HEK293 (cell line): ENCODE measurements around the gene TPGS1.

Source experiments
- CTCF ChIA-PET: fragments of 350-600 bp; formaldehyde crosslinking; extraction: SDS; loops from one replicate; lab custom pipeline; 2021; ENCODE audit warnings: antibody characterized with exemption; lab: Yijun Ruan, JAX
- POLR2A ChIA-PET: fragments of 300-600 bp; formaldehyde crosslinking; extraction: SDS; loops from one replicate; lab custom pipeline; 2020; ENCODE audit warnings: antibody characterized with exemption, inconsistent platforms; lab: Yijun Ruan, JAX
- H3K27ac ChIP-seq: fragments of 200-500 bp; sonication (Bioruptor generic); 2 replicates; pipeline ENCODE4 v1.5.1; 2014; ENCODE audit warnings: low read depth, low read length, control low read depth, inconsistent platforms; ENCODE audit errors: extremely low read depth
- H3K36me3 ChIP-seq, 2 experiments: fragments of 200-500 bp in 1 of 2; sonication (Bioruptor generic) in 1 of 2; 1 replicate in 1 of 2; 2 replicates in 1 of 2; pipeline ENCODE4 v1.5.1; 2014 to 2017; ENCODE audit warnings: inconsistent platforms in 2 of 2, low read length in 2 of 2; ENCODE audit not compliant: control insufficient read depth in 2 of 2, insufficient read depth in 1 of 2
- H3K4me1 ChIP-seq: fragments of 200-500 bp; sonication (Bioruptor generic); 2 replicates; pipeline ENCODE4 v1.5.1; 2014; ENCODE audit warnings: mild to moderate bottlenecking, low read length, inconsistent platforms; ENCODE audit not compliant: control insufficient read depth, insufficient read depth
- H3K4me3 ChIP-seq: 2 replicates; pipeline ENCODE4 v1.5.1; 2011; ENCODE audit warnings: low read depth, mild to moderate bottlenecking, control low read depth, low read length, moderate library complexity
- H3K9me3 ChIP-seq: fragments of 200-500 bp; sonication (Bioruptor generic); 2 replicates; pipeline ENCODE4 v1.5.1; 2014; ENCODE audit warnings: low read depth, low read length, inconsistent platforms; ENCODE audit not compliant: control insufficient read depth, insufficient read depth
- OSR2 ChIP-seq: fragments of 450-650 bp; formaldehyde crosslinking; IDR thresholded peaks from 2 replicates; pipeline ENCODE4 v1.5.1; 2016; ENCODE audit warnings: missing biosample characterization, missing genetic modification characterization
- PRDM1 ChIP-seq: fragments of 450-650 bp; formaldehyde crosslinking; IDR thresholded peaks from 2 replicates; pipeline ENCODE4; 2016; ENCODE audit warnings: missing biosample characterization, missing genetic modification characterization
- TRIM28 ChIP-seq: IDR thresholded peaks from 2 replicates; pipeline ENCODE4 v1.6.1; 2011; ENCODE audit warnings: low read length, control low read depth, borderline replicate concordance
- ZBTB20 ChIP-seq: fragments of 450-650 bp; formaldehyde crosslinking; IDR thresholded peaks from 2 replicates; pipeline ENCODE4 v1.5.1; 2016; ENCODE audit warnings: missing biosample characterization, missing genetic modification characterization
- ZFP37 ChIP-seq: fragments of 450-650 bp; formaldehyde crosslinking; IDR thresholded peaks from 2 replicates; pipeline ENCODE4 v1.5.1; 2016; ENCODE audit warnings: missing biosample characterization, missing genetic modification characterization
- ZNF10 ChIP-seq: fragments of 450-650 bp; formaldehyde crosslinking; IDR thresholded peaks from 2 replicates; pipeline ENCODE4 v1.5.1; 2017; ENCODE audit warnings: missing biosample characterization, missing genetic modification characterization
- ZNF184 ChIP-seq: fragments of 450-650 bp; IDR thresholded peaks from 2 replicates; pipeline ENCODE4 v1.5.1; 2018; ENCODE audit warnings: missing biosample characterization, mild to moderate bottlenecking, missing genetic modification characterization
- ZNF23 ChIP-seq: fragments of 450-650 bp; formaldehyde crosslinking; IDR thresholded peaks from 2 replicates; pipeline ENCODE4 v1.5.1; 2016; ENCODE audit warnings: missing biosample characterization, missing genetic modification characterization, borderline replicate concordance
- ZNF239 ChIP-seq: fragments of 450-650 bp; formaldehyde crosslinking; IDR thresholded peaks from 2 replicates; pipeline ENCODE4 v1.5.1; 2016; ENCODE audit warnings: missing biosample characterization, missing genetic modification characterization
- ZNF292 ChIP-seq: fragments of 450-650 bp; formaldehyde crosslinking; IDR thresholded peaks from 2 replicates; pipeline ENCODE4 v1.5.1; 2016; ENCODE audit warnings: low read depth, missing biosample characterization, missing genetic modification characterization, borderline replicate concordance
- ZNF354C ChIP-seq: fragments of 450-650 bp; formaldehyde crosslinking; IDR thresholded peaks from 2 replicates; pipeline ENCODE4 v1.5.1; 2016; ENCODE audit warnings: missing biosample characterization, missing genetic modification characterization, low read depth, borderline replicate concordance
- ZNF600 ChIP-seq: fragments of 450-650 bp; formaldehyde crosslinking; IDR thresholded peaks from 2 replicates; pipeline ENCODE4 v1.5.1; 2016; ENCODE audit warnings: missing biosample characterization, missing genetic modification characterization
- ZNF654 ChIP-seq: fragments of 450-650 bp; formaldehyde crosslinking; IDR thresholded peaks from 2 replicates; pipeline ENCODE4 v1.5.1; 2016; ENCODE audit warnings: low read depth, missing biosample characterization, missing genetic modification characterization
- ZSCAN30 ChIP-seq: fragments of 450-650 bp; IDR thresholded peaks from 2 replicates; pipeline ENCODE4 v1.5.1; 2018; ENCODE audit warnings: missing biosample characterization, mild to moderate bottlenecking, missing genetic modification characterization, moderate library complexity
- TF ChIP-seq, protein P1 (sequence below): fragments of 450-650 bp; formaldehyde crosslinking; IDR thresholded peaks from 2 replicates; pipeline ENCODE4 v1.5.1; 2016; ENCODE audit warnings: missing biosample characterization, missing genetic modification characterization
- TF ChIP-seq, protein P2 (sequence below): fragments of 450-650 bp; formaldehyde crosslinking; IDR thresholded peaks from 2 replicates; pipeline ENCODE4 v1.5.1; 2017; ENCODE audit warnings: missing biosample characterization, missing genetic modification characterization
- TF ChIP-seq, protein P3 (sequence below): fragments of 450-650 bp; formaldehyde crosslinking; IDR thresholded peaks from 2 replicates; pipeline ENCODE4 v1.5.1; 2016; ENCODE audit warnings: missing biosample characterization, missing genetic modification characterization
- TF ChIP-seq, protein P4 (sequence below): IDR thresholded peaks from 2 replicates; pipeline ENCODE4 v1.6.1; 2011; ENCODE audit warnings: mild to moderate bottlenecking, low read depth, low read length, borderline replicate concordance
- TF ChIP-seq, protein P5 (sequence below): fragments of 450-650 bp; formaldehyde crosslinking; IDR thresholded peaks from 2 replicates; pipeline ENCODE4 v1.5.0; 2017; ENCODE audit warnings: missing biosample characterization, missing genetic modification characterization, borderline replicate concordance

Gene TPGS1

DNA sequence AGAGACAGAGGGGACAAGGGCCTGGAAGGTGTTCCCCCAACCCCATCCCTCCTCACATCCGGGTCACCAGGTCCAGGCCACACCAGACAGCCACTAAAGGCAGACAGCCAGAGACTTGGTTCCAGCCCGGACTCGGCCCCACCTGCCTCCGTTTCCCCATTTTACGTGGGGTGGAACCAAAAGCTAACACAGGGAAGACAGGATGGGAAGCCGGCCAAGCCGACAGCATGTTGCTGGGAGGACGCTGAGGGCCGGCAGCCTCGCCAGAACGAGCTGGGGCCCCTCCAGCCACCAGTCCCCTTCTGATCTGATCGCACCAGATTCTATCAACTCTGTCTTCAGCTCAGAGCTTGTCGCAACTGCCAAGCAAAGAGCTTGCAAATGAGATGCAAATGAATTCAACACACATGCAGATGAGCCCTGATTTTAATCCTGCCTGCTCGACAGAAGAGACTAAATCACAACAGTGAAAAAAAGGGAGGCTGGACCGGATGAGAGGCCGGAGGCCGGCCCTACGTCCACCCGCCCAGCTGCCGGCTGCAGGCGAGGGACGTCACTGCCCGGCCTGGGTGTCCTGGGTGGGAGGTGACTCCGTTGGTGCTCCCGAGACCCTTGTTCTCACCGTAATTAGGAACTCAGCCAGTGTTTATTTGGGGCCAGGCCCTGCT, 28.9 kb upstream of the TPGS1 start:
- H3K4me1 ChIP-seq = no peaks in the 10 kb centered on the region
- TF ChIP-seq, protein P1, sequence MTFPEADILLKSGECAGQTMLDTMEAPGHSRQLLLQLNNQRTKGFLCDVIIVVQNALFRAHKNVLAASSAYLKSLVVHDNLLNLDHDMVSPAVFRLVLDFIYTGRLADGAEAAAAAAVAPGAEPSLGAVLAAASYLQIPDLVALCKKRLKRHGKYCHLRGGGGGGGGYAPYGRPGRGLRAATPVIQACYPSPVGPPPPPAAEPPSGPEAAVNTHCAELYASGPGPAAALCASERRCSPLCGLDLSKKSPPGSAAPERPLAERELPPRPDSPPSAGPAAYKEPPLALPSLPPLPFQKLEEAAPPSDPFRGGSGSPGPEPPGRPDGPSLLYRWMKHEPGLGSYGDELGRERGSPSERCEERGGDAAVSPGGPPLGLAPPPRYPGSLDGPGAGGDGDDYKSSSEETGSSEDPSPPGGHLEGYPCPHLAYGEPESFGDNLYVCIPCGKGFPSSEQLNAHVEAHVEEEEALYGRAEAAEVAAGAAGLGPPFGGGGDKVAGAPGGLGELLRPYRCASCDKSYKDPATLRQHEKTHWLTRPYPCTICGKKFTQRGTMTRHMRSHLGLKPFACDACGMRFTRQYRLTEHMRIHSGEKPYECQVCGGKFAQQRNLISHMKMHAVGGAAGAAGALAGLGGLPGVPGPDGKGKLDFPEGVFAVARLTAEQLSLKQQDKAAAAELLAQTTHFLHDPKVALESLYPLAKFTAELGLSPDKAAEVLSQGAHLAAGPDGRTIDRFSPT (tag by site-specific recombination) = no peak
- TF ChIP-seq ZNF184 (tag by site-specific recombination) = no peak
- no peak for TF ChIP-seq ZFP37 (tag by site-specific recombination)
- no peak for TF ChIP-seq ZNF23 (tag by site-specific recombination)
- TF ChIP-seq ZSCAN30 (tag by site-specific recombination) = no peak
- TF ChIP-seq, protein P2, sequence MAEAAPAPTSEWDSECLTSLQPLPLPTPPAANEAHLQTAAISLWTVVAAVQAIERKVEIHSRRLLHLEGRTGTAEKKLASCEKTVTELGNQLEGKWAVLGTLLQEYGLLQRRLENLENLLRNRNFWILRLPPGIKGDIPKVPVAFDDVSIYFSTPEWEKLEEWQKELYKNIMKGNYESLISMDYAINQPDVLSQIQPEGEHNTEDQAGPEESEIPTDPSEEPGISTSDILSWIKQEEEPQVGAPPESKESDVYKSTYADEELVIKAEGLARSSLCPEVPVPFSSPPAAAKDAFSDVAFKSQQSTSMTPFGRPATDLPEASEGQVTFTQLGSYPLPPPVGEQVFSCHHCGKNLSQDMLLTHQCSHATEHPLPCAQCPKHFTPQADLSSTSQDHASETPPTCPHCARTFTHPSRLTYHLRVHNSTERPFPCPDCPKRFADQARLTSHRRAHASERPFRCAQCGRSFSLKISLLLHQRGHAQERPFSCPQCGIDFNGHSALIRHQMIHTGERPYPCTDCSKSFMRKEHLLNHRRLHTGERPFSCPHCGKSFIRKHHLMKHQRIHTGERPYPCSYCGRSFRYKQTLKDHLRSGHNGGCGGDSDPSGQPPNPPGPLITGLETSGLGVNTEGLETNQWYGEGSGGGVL (tag by site-specific recombination) = no peak
- no peak for TF ChIP-seq ZBTB20
- TF ChIP-seq OSR2 = no peak
- TF ChIP-seq ZNF239 (tag by site-specific recombination) = no peak
- TF ChIP-seq, protein P3, sequence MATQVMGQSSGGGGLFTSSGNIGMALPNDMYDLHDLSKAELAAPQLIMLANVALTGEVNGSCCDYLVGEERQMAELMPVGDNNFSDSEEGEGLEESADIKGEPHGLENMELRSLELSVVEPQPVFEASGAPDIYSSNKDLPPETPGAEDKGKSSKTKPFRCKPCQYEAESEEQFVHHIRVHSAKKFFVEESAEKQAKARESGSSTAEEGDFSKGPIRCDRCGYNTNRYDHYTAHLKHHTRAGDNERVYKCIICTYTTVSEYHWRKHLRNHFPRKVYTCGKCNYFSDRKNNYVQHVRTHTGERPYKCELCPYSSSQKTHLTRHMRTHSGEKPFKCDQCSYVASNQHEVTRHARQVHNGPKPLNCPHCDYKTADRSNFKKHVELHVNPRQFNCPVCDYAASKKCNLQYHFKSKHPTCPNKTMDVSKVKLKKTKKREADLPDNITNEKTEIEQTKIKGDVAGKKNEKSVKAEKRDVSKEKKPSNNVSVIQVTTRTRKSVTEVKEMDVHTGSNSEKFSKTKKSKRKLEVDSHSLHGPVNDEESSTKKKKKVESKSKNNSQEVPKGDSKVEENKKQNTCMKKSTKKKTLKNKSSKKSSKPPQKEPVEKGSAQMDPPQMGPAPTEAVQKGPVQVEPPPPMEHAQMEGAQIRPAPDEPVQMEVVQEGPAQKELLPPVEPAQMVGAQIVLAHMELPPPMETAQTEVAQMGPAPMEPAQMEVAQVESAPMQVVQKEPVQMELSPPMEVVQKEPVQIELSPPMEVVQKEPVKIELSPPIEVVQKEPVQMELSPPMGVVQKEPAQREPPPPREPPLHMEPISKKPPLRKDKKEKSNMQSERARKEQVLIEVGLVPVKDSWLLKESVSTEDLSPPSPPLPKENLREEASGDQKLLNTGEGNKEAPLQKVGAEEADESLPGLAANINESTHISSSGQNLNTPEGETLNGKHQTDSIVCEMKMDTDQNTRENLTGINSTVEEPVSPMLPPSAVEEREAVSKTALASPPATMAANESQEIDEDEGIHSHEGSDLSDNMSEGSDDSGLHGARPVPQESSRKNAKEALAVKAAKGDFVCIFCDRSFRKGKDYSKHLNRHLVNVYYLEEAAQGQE = no peak
- TF ChIP-seq PRDM1 (tag by site-specific recombination) = no peak
- TF ChIP-seq ZNF292 (tag by site-specific recombination) = no peak
- TF ChIP-seq ZNF654 (tag by site-specific recombination) = no peak
- H3K27ac ChIP-seq = no peak overlapping the region
- no peak overlapping the region for H3K4me3 ChIP-seq
- H3K9me3 ChIP-seq = no peaks in the 10 kb centered on the region
- POLR2A ChIA-PET = interaction anchor here (0.6 kb wide), 1 partner anchor 17 kb away, joined by 3 read pairs; no protein-coding TSS in a partner anchor
- no peaks in the 10 kb centered on the region for H3K36me3 ChIP-seq
- CTCF ChIA-PET = interaction anchor here (0.7 to 1.6 kb wide), 3 partner anchors 29 to 1366 kb away, joined by 3 to 9 read pairs (median 3); partner anchors contain the start of gene TPGS1

DNA sequence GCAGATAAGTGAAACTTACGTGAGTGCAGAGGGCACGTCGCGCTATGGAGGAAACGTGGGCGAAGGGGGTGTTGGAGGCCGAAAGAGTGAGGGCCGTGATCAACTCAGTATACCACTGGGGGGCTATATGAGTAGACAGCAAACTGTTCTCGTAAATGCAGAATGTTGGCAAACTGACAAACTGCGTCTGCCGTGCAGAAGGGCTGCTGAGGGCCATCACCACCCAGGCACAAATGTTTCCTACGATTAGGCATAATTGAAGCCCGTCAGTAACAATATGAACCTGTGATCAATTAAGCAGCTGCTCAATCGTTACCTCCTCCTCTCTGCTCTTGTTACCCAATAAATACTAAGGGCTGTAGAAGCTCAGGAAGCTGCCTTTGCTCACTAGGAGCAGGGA, 28.3 kb upstream of the TPGS1 start:
- ChIA-PET POLR2A (no interaction called here), CTCF (interaction anchor here (1.4 kb wide), 1 partner anchor 9 kb away, joined by 5 read pairs; no protein-coding TSS in a partner anchor)
- no peaks in the 10 kb centered on the region for H3K9me3 ChIP-seq
- no peak for TF ChIP-seq TRIM28
- TF ChIP-seq, protein P4, sequence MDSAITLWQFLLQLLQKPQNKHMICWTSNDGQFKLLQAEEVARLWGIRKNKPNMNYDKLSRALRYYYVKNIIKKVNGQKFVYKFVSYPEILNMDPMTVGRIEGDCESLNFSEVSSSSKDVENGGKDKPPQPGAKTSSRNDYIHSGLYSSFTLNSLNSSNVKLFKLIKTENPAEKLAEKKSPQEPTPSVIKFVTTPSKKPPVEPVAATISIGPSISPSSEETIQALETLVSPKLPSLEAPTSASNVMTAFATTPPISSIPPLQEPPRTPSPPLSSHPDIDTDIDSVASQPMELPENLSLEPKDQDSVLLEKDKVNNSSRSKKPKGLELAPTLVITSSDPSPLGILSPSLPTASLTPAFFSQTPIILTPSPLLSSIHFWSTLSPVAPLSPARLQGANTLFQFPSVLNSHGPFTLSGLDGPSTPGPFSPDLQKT = no peak
- no peak for TF ChIP-seq ZNF600 (tag by site-specific recombination)
- TF ChIP-seq ZNF10 (tag by site-specific recombination) = no peak
- TF ChIP-seq, protein P5, sequence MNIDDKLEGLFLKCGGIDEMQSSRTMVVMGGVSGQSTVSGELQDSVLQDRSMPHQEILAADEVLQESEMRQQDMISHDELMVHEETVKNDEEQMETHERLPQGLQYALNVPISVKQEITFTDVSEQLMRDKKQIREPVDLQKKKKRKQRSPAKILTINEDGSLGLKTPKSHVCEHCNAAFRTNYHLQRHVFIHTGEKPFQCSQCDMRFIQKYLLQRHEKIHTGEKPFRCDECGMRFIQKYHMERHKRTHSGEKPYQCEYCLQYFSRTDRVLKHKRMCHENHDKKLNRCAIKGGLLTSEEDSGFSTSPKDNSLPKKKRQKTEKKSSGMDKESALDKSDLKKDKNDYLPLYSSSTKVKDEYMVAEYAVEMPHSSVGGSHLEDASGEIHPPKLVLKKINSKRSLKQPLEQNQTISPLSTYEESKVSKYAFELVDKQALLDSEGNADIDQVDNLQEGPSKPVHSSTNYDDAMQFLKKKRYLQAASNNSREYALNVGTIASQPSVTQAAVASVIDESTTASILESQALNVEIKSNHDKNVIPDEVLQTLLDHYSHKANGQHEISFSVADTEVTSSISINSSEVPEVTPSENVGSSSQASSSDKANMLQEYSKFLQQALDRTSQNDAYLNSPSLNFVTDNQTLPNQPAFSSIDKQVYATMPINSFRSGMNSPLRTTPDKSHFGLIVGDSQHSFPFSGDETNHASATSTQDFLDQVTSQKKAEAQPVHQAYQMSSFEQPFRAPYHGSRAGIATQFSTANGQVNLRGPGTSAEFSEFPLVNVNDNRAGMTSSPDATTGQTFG (tag by site-specific recombination) = no peak
- no peak for TF ChIP-seq ZSCAN30 (tag by site-specific recombination)
- no peak for TF ChIP-seq ZNF354C (tag by site-specific recombination)

More for the DNA sequence above, 28.3 kb upstream of the TPGS1 start:
- Histone ChIP-seq H3K4me1 (no peaks in the 10 kb centered on the region), H3K4me3 (no peak overlapping the region), H3K27ac (no peak overlapping the region), H3K36me3 (no peaks in the 10 kb centered on the region)
